KG1 (cell line): ENCODE results near the gene EIF2AK2.
A peak's percentile ranks its signal among the peaks of the same experiment; 100 is the strongest.
"Not testable (repeated sequence)": the region's sequence is repeated elsewhere in the genome, so short reads cannot be mapped to it uniquely, and the experiment has no call there.

Experiments used
- DNase-seq: peaks from one replicate; lab custom pipeline; 2025; lab: John Stamatoyannopoulos, UW

EIF2AK2 gene

GRCh38 chr2:37156857-37157714, at the start of gene EIF2AK2:
EIF2AK2 (minus strand) TSS chr2:37156980; CDS start chr2:37147806, 9,174 bp downstream.
- peak; percentile 79 for DNase-seq

GRCh38 chr2:37205689-37206341, 49.0 kb upstream of the EIF2AK2 start:
- no peak for DNase-seq

- DNase-seq = not testable (repeated sequence)
Measured at GRCh38 chr2:37205071-37205661, 48.4 kb upstream of the EIF2AK2 start.

GRCh38 chr2:37203708-37204107, 46.9 kb upstream of the EIF2AK2 start:
- no peak for DNase-seq

GRCh38 chr2:37201766-37202165, 45.0 kb upstream of the EIF2AK2 start:
- no peak for DNase-seq

- no peak for DNase-seq
Measured at GRCh38 chr2:37201208-37201607, 44.4 kb upstream of the EIF2AK2 start.

GRCh38 chr2:37198681-37199065, 41.9 kb upstream of the EIF2AK2 start:
- no peak for DNase-seq

GRCh38 chr2:37196320-37197195, 39.8 kb upstream of the EIF2AK2 start, which contains the start of gene CEBPZOS:
CEBPZOS (plus strand) TSS chr2:37196496; CDS start chr2:37199705, 3,209 bp downstream.
- DNase-seq = peak; percentile 75

GRCh38 chr2:37195862-37196319, 39.1 kb upstream of the EIF2AK2 start:
- not testable (repeated sequence) for DNase-seq

GRCh38 chr2:37192551-37192950, 35.8 kb upstream of the EIF2AK2 start:
- DNase-seq = no peak

GRCh38 chr2:37191747-37192146, 35.0 kb upstream of the EIF2AK2 start:
- DNase-seq = no peak

- no peak for DNase-seq
Measured at GRCh38 chr2:37191253-37191652, 34.5 kb upstream of the EIF2AK2 start.

- no peak for DNase-seq
Measured at GRCh38 chr2:37190290-37190689, 33.5 kb upstream of the EIF2AK2 start.

- no peak for DNase-seq
Measured at GRCh38 chr2:37189452-37190153, 32.8 kb upstream of the EIF2AK2 start.

GRCh38 chr2:37188570-37188969, 31.8 kb upstream of the EIF2AK2 start, which contains the start of gene SULT6B1:
SULT6B1 (minus strand) TSS chr2:37188670; CDS start chr2:37188640, 30 bp downstream.
- DNase-seq = no peak

GRCh38 chr2:37181726-37182684, 25.2 kb upstream of the EIF2AK2 start:
- DNase-seq = no peak

- no peak for DNase-seq
Measured at GRCh38 chr2:37180640-37181039, 23.9 kb upstream of the EIF2AK2 start.

- DNase-seq = no peak
Measured at GRCh38 chr2:37180006-37180639, 23.3 kb upstream of the EIF2AK2 start.

GRCh38 chr2:37173741-37174140, 17.0 kb upstream of the EIF2AK2 start:
- no peak for DNase-seq
